Stimulated activated CD4-positive, alpha-beta T cell treated with anti-CD3 and anti-CD28 coated beads, Interleukin-2, amount 100 ng/mL, for 48 hours (primary cell): ENCODE measurements around the gene AOPEP.

ENCODE experiments used
- DNase-seq, 2 donors: peaks; one replicate each; pipeline ENCODE4 v3.0.0-alpha.2; 2020

Gene AOPEP

GRCh38 chr9:94851467-94851866 lies 125.0 kb downstream of the AOPEP start:
- DNase-seq: no peak

- no peak for DNase-seq
Measured at GRCh38 chr9:94851892-94852291, 125.4 kb downstream of the AOPEP start.

- no peak for DNase-seq
Measured at GRCh38 chr9:94852373-94852772, 125.9 kb downstream of the AOPEP start.

GRCh38 chr9:94853887-94854286 lies 127.4 kb downstream of the AOPEP start:
- DNase-seq: no peak

- DNase-seq: no peak
Measured at GRCh38 chr9:94855903-94856302, 129.4 kb downstream of the AOPEP start.

- no peak for DNase-seq
Measured at GRCh38 chr9:94857791-94858190, 131.3 kb downstream of the AOPEP start.

GRCh38 chr9:94859226-94859625 lies 132.7 kb downstream of the AOPEP start:
- DNase-seq: no peak

GRCh38 chr9:94859891-94860290 lies 133.4 kb downstream of the AOPEP start:
- no peak for DNase-seq

- DNase-seq: peak; percentile 42 to 44
Measured at GRCh38 chr9:94860678-94861588, 134.4 kb downstream of the AOPEP start.

- no peak for DNase-seq
Measured at GRCh38 chr9:94861589-94862272, 135.2 kb downstream of the AOPEP start.

GRCh38 chr9:94864196-94864595 lies 137.7 kb downstream of the AOPEP start:
- no peak for DNase-seq

GRCh38 chr9:94864862-94865509 lies 138.5 kb downstream of the AOPEP start:
- no peak for DNase-seq

- no peak for DNase-seq
Measured at GRCh38 chr9:94865582-94866452, 139.3 kb downstream of the AOPEP start.

GRCh38 chr9:94866770-94867169 lies 140.3 kb downstream of the AOPEP start:
- no peak for DNase-seq

- DNase-seq: no peak
Measured at GRCh38 chr9:94867281-94867841, 140.9 kb downstream of the AOPEP start.

GRCh38 chr9:94867842-94868312 lies 141.4 kb downstream of the AOPEP start:
- DNase-seq: no peak

- no peak for DNase-seq
Measured at GRCh38 chr9:94868464-94868863, 142.0 kb downstream of the AOPEP start.

GRCh38 chr9:94869415-94869843 lies 142.9 kb downstream of the AOPEP start:
- no peak for DNase-seq

GRCh38 chr9:94870465-94870792 lies 143.9 kb downstream of the AOPEP start:
- no peak for DNase-seq

GRCh38 chr9:94870793-94871558 lies 144.5 kb downstream of the AOPEP start:
- DNase-seq: no peak

- DNase-seq: no peak
Measured at GRCh38 chr9:94872083-94872833, 145.8 kb downstream of the AOPEP start.
